SK-N-SH (cell line): ENCODE results near the gene ARHGEF7. TPM values are rescaled to one million over a fixed set of nuclear protein-coding genes. Genes with fewer than 3 reads are reported as not detected.

ENCODE experiments used
- CTCF ChIA-PET: fragments of 300-600, 350-600 bp; formaldehyde crosslinking; extraction: SDS; loops from one replicate; lab custom pipeline; 2021; lab: Yijun Ruan, JAX
- POLR2A ChIA-PET: fragments of 350-600 bp; sonication (Branson Sonifier 250); formaldehyde crosslinking; extraction: SDS; loops from one replicate; lab custom pipeline; 2020; ENCODE audit warnings: antibody characterized with exemption, inconsistent platforms; lab: Yijun Ruan, JAX
- DNase-seq: peaks from one replicate; pipeline ENCODE4 v3.0.0; 2012
- H2AFZ ChIP-seq: fragments of 200-600 bp; sonication (generic); 2 replicates; pipeline ENCODE4 v1.8.1; 2016; ENCODE audit warnings: antibody characterized with exemption, mild to moderate bottlenecking, low read depth
- H3F3A ChIP-seq: fragments of 200-600 bp; sonication (generic); replicated peaks from 2 replicates; pipeline ENCODE3; 2016; ENCODE audit warnings: antibody characterized with exemption, mild to moderate bottlenecking; ENCODE audit not compliant: insufficient read depth
- H3K27ac ChIP-seq, 2 experiments: fragments of 200-500 bp in 1 of 2; fragments of 200-600 bp in 1 of 2; sonication (Bioruptor generic) in 1 of 2; sonication (generic), shearing (Covaris generic) in 1 of 2; 2 replicates each; pipeline versions ENCODE4 v1.5.1 to v1.6.1; 2014 to 2016; ENCODE audit warnings: low read depth in 2 of 2, inconsistent platforms in 1 of 2, low read length in 1 of 2, mild to moderate bottlenecking in 1 of 2, mixed read lengths in 1 of 2
- H3K27me3 ChIP-seq: fragments of 200-600 bp; sonication (generic), shearing (Covaris generic); 2 replicates; pipeline ENCODE4 v1.6.1; 2016; ENCODE audit warnings: mixed run types; ENCODE audit not compliant: insufficient read depth
- H3K36me3 ChIP-seq, 2 experiments: fragments of 200-500 bp in 1 of 2; fragments of 200-600 bp in 1 of 2; sonication (Bioruptor generic) in 1 of 2; sonication (generic) in 1 of 2; replicated peaks in 1 of 2; 2 replicates each; pipeline versions ENCODE3 to v1.5.1; 2014 to 2016; ENCODE audit warnings: low read length in 1 of 2, mild to moderate bottlenecking in 1 of 2; ENCODE audit not compliant: insufficient read depth in 2 of 2, control insufficient read depth in 1 of 2
- H3K4me1 ChIP-seq, 2 experiments: fragments of 200-500 bp in 1 of 2; fragments of 200-600 bp in 1 of 2; sonication (Bioruptor generic) in 1 of 2; sonication (generic), shearing (Covaris generic) in 1 of 2; 2 replicates each; pipeline versions ENCODE4 v1.5.1 to v1.6.1; 2014 to 2016; ENCODE audit warnings: low read depth in 1 of 2, low read length in 1 of 2, mixed run types in 1 of 2; ENCODE audit not compliant: insufficient read depth in 2 of 2, control insufficient read depth in 1 of 2
- H3K4me2 ChIP-seq: fragments of 200-600 bp; sonication (generic), shearing (Covaris generic); 2 replicates; pipeline ENCODE4 v1.6.1; 2017; ENCODE audit warnings: mixed run types
- H3K4me3 ChIP-seq, 2 experiments: fragments of 200-500 bp in 1 of 2; fragments of 200-600 bp in 1 of 2; sonication (Bioruptor generic) in 1 of 2; sonication (generic), shearing (Covaris generic) in 1 of 2; 2 replicates each; pipeline versions ENCODE4 v1.5.1 to v1.8.1; 2014 to 2016; ENCODE audit warnings: low read depth in 2 of 2, inconsistent platforms in 1 of 2, low read length in 1 of 2, mild to moderate bottlenecking in 1 of 2, mixed read lengths in 1 of 2, moderate library complexity in 1 of 2
- H3K79me2 ChIP-seq: fragments of 200-600 bp; sonication (generic); 2 replicates; pipeline ENCODE4 v1.8.1; 2017; ENCODE audit warnings: mild to moderate bottlenecking; ENCODE audit not compliant: insufficient read depth
- H3K9ac ChIP-seq: fragments of 200-600 bp; sonication (generic); 2 replicates; pipeline ENCODE4 v1.6.1; 2017; ENCODE audit warnings: mixed run types
- H3K9me2 ChIP-seq: fragments of 200-600 bp; sonication (generic); 2 replicates; pipeline ENCODE4 v1.6.1; 2017; ENCODE audit warnings: mixed run types
- H3K9me3 ChIP-seq: fragments of 200-600 bp; sonication (generic); 2 replicates; pipeline ENCODE4 v1.6.1; 2017; ENCODE audit warnings: mixed run types, mild to moderate bottlenecking, moderate library complexity
- H4K20me1 ChIP-seq: fragments of 200-600 bp; sonication (generic); 2 replicates; pipeline ENCODE4 v1.6.1; 2017; ENCODE audit warnings: mild to moderate bottlenecking, mixed run types; ENCODE audit not compliant: insufficient read depth
- CTCF ChIP-seq: fragments of 200-600 bp; sonication (generic); IDR thresholded peaks from 2 replicates; pipeline ENCODE4 v1.6.1; 2017; ENCODE audit warnings: antibody characterized with exemption, mild to moderate bottlenecking, moderate library complexity
- EP300 ChIP-seq, 2 experiments: IDR thresholded peaks; 2 replicates each; pipeline versions ENCODE4 v1.4.0 to v1.6.1; 2012; ENCODE audit warnings: borderline replicate concordance in 1 of 2, low read depth in 1 of 2, low read length in 1 of 2
- EZH2phosphoT487 ChIP-seq: fragments of 200-600 bp; sonication (generic); IDR thresholded peaks from 2 replicates; pipeline ENCODE4 v1.6.1; 2017; ENCODE audit warnings: low read depth, mixed run types, mild to moderate bottlenecking, antibody characterized with exemption, moderate library complexity, borderline replicate concordance
- FOSL2 ChIP-seq: IDR thresholded peaks from 2 replicates; pipeline ENCODE4 v1.4.0; 2012; ENCODE audit warnings: low read depth, mild to moderate bottlenecking, moderate library complexity, borderline replicate concordance
- FOXJ3 ChIP-seq: sonication (generic); formaldehyde crosslinking; IDR thresholded peaks from 2 replicates; pipeline ENCODE4 v1.5.1; 2020; ENCODE audit warnings: mild to moderate bottlenecking, missing genetic modification reagents
- FOXM1 ChIP-seq: IDR thresholded peaks from 2 replicates; pipeline ENCODE4 v1.4.0; 2012; ENCODE audit warnings: low read depth, mild to moderate bottlenecking
- GABPA ChIP-seq: IDR thresholded peaks from 2 replicates; pipeline ENCODE4 v1.4.0; 2012; ENCODE audit warnings: low read depth, mild to moderate bottlenecking
- GATA2 ChIP-seq: sonication (generic); formaldehyde crosslinking; IDR thresholded peaks from 2 replicates; pipeline ENCODE4 v1.5.0; 2020; ENCODE audit warnings: mild to moderate bottlenecking, missing genetic modification reagents
- IRF3 ChIP-seq: fragments of 150-350 bp; IDR thresholded peaks from 2 replicates; pipeline ENCODE4 v1.6.1; 2016; ENCODE audit warnings: mild to moderate bottlenecking, low read depth, low read length
- MXI1 ChIP-seq: IDR thresholded peaks from 2 replicates; pipeline ENCODE4 v1.6.1; 2012; ENCODE audit warnings: mild to moderate bottlenecking, low read depth, low read length, improper control_type of control experiment
- PBX3 ChIP-seq: IDR thresholded peaks from 2 replicates; pipeline ENCODE4; 2012
- POLR2AphosphoS5 ChIP-seq: IDR thresholded peaks from 2 replicates; pipeline ENCODE4 v1.6.1; 2012; ENCODE audit warnings: low read depth, low read length
- RAD21 ChIP-seq: IDR thresholded peaks from 2 replicates; pipeline ENCODE4 v1.6.1; 2012; ENCODE audit warnings: mild to moderate bottlenecking, low read length
- RCOR1 ChIP-seq: fragments of 150-350 bp; IDR thresholded peaks from 2 replicates; pipeline ENCODE4 v1.6.1; 2017; ENCODE audit warnings: antibody characterized with exemption, low read length
- REST ChIP-seq: IDR thresholded peaks from 2 replicates; pipeline ENCODE4 v1.6.1; 2012; ENCODE audit warnings: mild to moderate bottlenecking, low read depth, low read length, moderate library complexity
- TEAD4 ChIP-seq: IDR thresholded peaks from 2 replicates; pipeline ENCODE4 v1.4.0; 2012; ENCODE audit warnings: mild to moderate bottlenecking, borderline replicate concordance; ENCODE audit not compliant: insufficient read depth
- USF1 ChIP-seq: IDR thresholded peaks from 2 replicates; pipeline ENCODE4 v1.4.0; 2012; ENCODE audit warnings: low read depth, borderline replicate concordance
- USF2 ChIP-seq: fragments of 150-350 bp; IDR thresholded peaks from 2 replicates; pipeline ENCODE4 v1.6.1; 2017; ENCODE audit warnings: antibody characterized with exemption, low read length, low read depth, borderline replicate concordance
- WGBS: methylation state at CpG from one replicate; pipeline ENCODE4 v1.1.6; 2017; ENCODE audit warnings: low lambda C conversion rate; 5-methylcytosine and 5-hydroxymethylcytosine counted together
- polyA plus RNA-seq, 3 experiments: library from polyadenylated mRNA; depleted of rRNA; stranded (reverse); fragments of >200 nt; gene quantifications; 2 replicates each; pipeline ENCODE4 v1.2.3, GENCODE V29; 2012

ARHGEF7 gene
- polyA plus RNA-seq, 1 of the 3 experiments (the other 2 are of a cell fraction), result 21.6 TPM

- peak overlapping the region in 1 of 2 experiments; percentile 56; a peak in 3 of 4 replicates for H3K27ac ChIP-seq
- no peaks in the 10 kb centered on the region for H3K27me3 ChIP-seq
- ChIA-PET POLR2A (no interaction called here), CTCF (interaction anchor here (1.3 to 1.6 kb wide), 2 partner anchors 11 to 110 kb away, joined by 3 to 5 read pairs; no protein-coding TSS in a partner anchor)
- no peaks in the 10 kb centered on the region for H3K9me3 ChIP-seq
- no peak overlapping the region for H3K4me3 ChIP-seq
- H4K20me1 ChIP-seq, result peaks cover 70% of the 10 kb centered on the region
- H3K36me3 ChIP-seq, result peaks cover 7 to 24% of the 10 kb centered on the region in 2 experiments
- 79% methylated on average over 10 of the region's 14 CpGs for WGBS
- peaks cover 83% of the 10 kb centered on the region for H3K79me2 ChIP-seq
- no peaks in the 10 kb centered on the region for H3F3A ChIP-seq
- H3K4me1 ChIP-seq, result peaks cover 0 to 21% of the 10 kb centered on the region in 2 experiments; a peak in 1 of 4 replicates
- DNase-seq, result no peak
- no peak overlapping the region for H2AFZ ChIP-seq
- H3K9ac ChIP-seq, result peak overlapping the region; percentile 6; the same call in 1 of the 2 replicates
- no peak overlapping the region for H3K4me2 ChIP-seq
- no peaks in the 10 kb centered on the region for H3K9me2 ChIP-seq
- TF ChIP-seq REST (no peak), MXI1 (no peak), USF2 (no peak), GABPA (no peak), TEAD4 (no peak), FOSL2 (no peak), RAD21 (no peak), PBX3 (no peak), USF1 (no peak), EP300 (IDR thresholded peaks at IDR 0.05; ENCODE audit: borderline replicate concordance in 1 of 2, low read depth in 1 of 2, low read length in 1 of 2) (no peak), POLR2AphosphoS5 (no peak), FOXM1 (no peak), CTCF (no peak), FOXJ3 (CRISPR knock-in tag) (no peak), GATA2 (CRISPR knock-in tag) (no peak), EZH2phosphoT487 (no peak), IRF3 (no peak), RCOR1 (no peak)
Measured at GRCh38 chr13:111177081-111177711, 62.1 kb downstream of the ARHGEF7 start.
